RWPE1 (cell line): ENCODE results near the gene ITPKB.

Experiments used
- CTCF ChIA-PET: fragments of 350-600 bp; sonication (Branson Sonifier 250); formaldehyde crosslinking; extraction: SDS; loops from one replicate; lab custom pipeline; 2021; lab: Yijun Ruan, JAX
- POLR2A ChIA-PET: fragments of 400-600 bp; formaldehyde crosslinking; extraction: SDS; loops from one replicate; lab custom pipeline; 2020; ENCODE audit warnings: antibody characterized with exemption; ENCODE audit not compliant: low non-redundant PET; lab: Yijun Ruan, JAX
- DNase-seq: peaks from one replicate; pipeline ENCODE4 v3.0.0; 2012; ENCODE audit warnings: low spot score
- H3K27ac ChIP-seq: fragments of 450-650 bp; 2 replicates; pipeline ENCODE4 v1.5.1; 2017
- CTCF ChIP-seq: fragments of 450-650 bp; conservative IDR thresholded peaks from 2 replicates; pipeline ENCODE4 v1.5.1; 2017; ENCODE audit warnings: low read depth, mild to moderate bottlenecking

The ITPKB gene

GRCh38 chr1:226738421-226738994, 574 bp downstream of the ITPKB start:
- peak overlapping the region; percentile 79 for H3K27ac ChIP-seq
- TF ChIP-seq CTCF: no peak
- DNase-seq: peak; percentile 47
- ChIA-PET POLR2A (interaction anchor here (1.4 kb wide), 1 partner anchor 76 kb away, joined by 4 read pairs; no protein-coding TSS in a partner anchor), CTCF (interaction anchor here (0.6 to 1.9 kb wide), 6 partner anchors 41 to 566 kb away, joined by 3 to 9 read pairs (median 4); no protein-coding TSS in a partner anchor)

- POLR2A ChIA-PET: interaction anchor here (0.7 to 1.4 kb wide), 2 partner anchors 37 to 77 kb away, joined by 3 to 4 read pairs; no protein-coding TSS in a partner anchor
- peak overlapping the region; percentile 79 for H3K27ac ChIP-seq
- TF ChIP-seq CTCF: no peak
- CTCF ChIA-PET: interaction anchor here (0.7 to 1.9 kb wide), 5 partner anchors 53 to 566 kb away, joined by 3 to 9 read pairs (median 4); no protein-coding TSS in a partner anchor
- peak; percentile 52 for DNase-seq
These were observed 1.2 kb downstream of the ITPKB start for GRCh38 chr1:226737819-226738420.

GRCh38 chr1:226736908-226737818, 1.9 kb downstream of the ITPKB start:
- POLR2A ChIA-PET: interaction anchor here (0.7 kb wide), 1 partner anchor 36 kb away, joined by 3 read pairs; no protein-coding TSS in a partner anchor

GRCh38 chr1:226736001-226736907, 2.8 kb downstream of the ITPKB start:
- POLR2A ChIA-PET: no interaction called here

More at GRCh38 chr1:226736908-226737818, 1.9 kb downstream of the ITPKB start:
- DNase-seq: no peak
- CTCF ChIA-PET: interaction anchor here (0.6 to 1.9 kb wide), 4 partner anchors 52 to 567 kb away, joined by 3 to 9 read pairs (median 5); no protein-coding TSS in a partner anchor
- 0 out of 2 replicates have a peak, but pooled peaks have one; percentile 8 for TF ChIP-seq CTCF
- H3K27ac ChIP-seq: peak overlapping the region; percentile 79

GRCh38 chr1:226735576-226735975, 3.5 kb downstream of the ITPKB start:
- no peak for TF ChIP-seq CTCF
- DNase-seq: no peak
- POLR2A ChIA-PET: no interaction called here
- CTCF ChIA-PET: interaction anchor here (0.9 kb wide), 1 partner anchor 13 kb away, joined by 3 read pairs; no protein-coding TSS in a partner anchor
- H3K27ac ChIP-seq: no peak overlapping the region

More at GRCh38 chr1:226736001-226736907, 2.8 kb downstream of the ITPKB start:
- no peak for TF ChIP-seq CTCF
- CTCF ChIA-PET: interaction anchor here (0.5 to 1.9 kb wide), 3 partner anchors 13 to 92 kb away, joined by 3 to 9 read pairs (median 4); no protein-coding TSS in a partner anchor
- no peak overlapping the region for H3K27ac ChIP-seq
- no peak for DNase-seq
